ENCODE measurements around the gene SLX9. TPM values are rescaled to one million over a fixed set of nuclear protein-coding genes. Genes with fewer than 3 reads are reported as not detected.
"Not testable (repeated sequence)": the region's sequence is repeated elsewhere in the genome, so short reads cannot be mapped to it uniquely, and the experiment has no call there.

Gene SLX9
- total RNA-seq, 1 donor from 2014 or later: 0.75 TPM

DNA sequence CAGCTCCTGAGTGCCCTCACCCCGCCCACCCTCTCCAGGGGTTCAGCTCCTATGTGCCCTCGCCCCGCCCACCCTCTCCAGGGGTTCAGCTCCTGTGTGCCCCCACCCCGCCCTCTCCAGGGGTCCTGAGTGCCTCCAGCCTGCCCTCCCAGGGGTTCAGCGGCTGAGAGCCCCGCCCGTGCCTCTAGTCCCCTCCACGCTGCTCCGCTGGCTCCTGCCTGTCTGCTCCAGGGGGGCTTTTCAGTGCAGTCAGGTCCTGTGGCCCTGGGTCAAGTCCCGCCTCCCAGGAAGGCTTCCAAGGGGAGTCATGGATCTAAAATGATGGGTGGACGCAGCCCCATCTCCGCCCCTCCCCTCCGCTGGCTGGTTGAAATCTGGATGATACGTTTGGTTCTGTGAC is 33.8 kb downstream of the SLX9 start:
- Histone ChIP-seq H3K4me3 (no peak overlapping the region), H3K27me3 (no peaks in the 10 kb centered on the region), H3K36me3 (peaks cover 15 to 42% of the 10 kb centered on the region in 2 donors), H3K27ac (no peak overlapping the region), H3K4me1 (no peaks in the 10 kb centered on the region), H3K9me3 (no peaks in the 10 kb centered on the region)
- intact Hi-C loops (cut with DNase I): no loop called here
- DNase-seq (ENCODE audit: low spot score in 2 of 2): no peak
- TF ChIP-seq, protein P1, sequence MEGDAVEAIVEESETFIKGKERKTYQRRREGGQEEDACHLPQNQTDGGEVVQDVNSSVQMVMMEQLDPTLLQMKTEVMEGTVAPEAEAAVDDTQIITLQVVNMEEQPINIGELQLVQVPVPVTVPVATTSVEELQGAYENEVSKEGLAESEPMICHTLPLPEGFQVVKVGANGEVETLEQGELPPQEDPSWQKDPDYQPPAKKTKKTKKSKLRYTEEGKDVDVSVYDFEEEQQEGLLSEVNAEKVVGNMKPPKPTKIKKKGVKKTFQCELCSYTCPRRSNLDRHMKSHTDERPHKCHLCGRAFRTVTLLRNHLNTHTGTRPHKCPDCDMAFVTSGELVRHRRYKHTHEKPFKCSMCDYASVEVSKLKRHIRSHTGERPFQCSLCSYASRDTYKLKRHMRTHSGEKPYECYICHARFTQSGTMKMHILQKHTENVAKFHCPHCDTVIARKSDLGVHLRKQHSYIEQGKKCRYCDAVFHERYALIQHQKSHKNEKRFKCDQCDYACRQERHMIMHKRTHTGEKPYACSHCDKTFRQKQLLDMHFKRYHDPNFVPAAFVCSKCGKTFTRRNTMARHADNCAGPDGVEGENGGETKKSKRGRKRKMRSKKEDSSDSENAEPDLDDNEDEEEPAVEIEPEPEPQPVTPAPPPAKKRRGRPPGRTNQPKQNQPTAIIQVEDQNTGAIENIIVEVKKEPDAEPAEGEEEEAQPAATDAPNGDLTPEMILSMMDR (IDR thresholded peaks at IDR 0.05): no peak

DNA sequence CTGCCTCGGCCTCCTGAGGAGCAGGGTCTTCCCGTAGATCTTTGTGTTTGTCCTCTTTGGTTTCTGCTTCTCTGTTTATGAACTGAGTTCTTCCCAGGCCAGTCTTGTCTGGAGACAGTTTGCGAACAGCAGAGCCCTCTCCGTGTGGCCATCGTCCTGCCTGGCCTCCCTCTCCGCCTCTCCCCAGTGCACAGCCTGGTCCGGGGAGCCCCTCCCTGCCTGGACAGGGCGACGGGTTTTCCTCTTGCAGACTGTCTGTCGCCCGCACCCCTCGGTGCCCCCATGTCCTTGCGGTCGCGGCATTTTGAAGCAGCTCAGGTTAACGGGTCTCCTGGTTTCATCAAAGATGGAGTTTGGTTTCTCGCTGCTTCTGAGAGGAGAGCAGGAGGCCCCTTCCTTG is 34.8 kb downstream of the SLX9 start:
- DNase-seq (ENCODE audit: low spot score in 2 of 2): no peak
- Histone ChIP-seq H3K27me3 (no peaks in the 10 kb centered on the region), H3K27ac (no peak overlapping the region), H3K4me1 (no peaks in the 10 kb centered on the region), H3K36me3 (peaks cover 15 to 35% of the 10 kb centered on the region in 2 donors), H3K9me3 (no peaks in the 10 kb centered on the region), H3K4me3 (no peak overlapping the region)
- TF ChIP-seq, protein P1 (IDR thresholded peaks at IDR 0.05): no peak
- intact Hi-C loops (cut with DNase I): no loop called here

DNA sequence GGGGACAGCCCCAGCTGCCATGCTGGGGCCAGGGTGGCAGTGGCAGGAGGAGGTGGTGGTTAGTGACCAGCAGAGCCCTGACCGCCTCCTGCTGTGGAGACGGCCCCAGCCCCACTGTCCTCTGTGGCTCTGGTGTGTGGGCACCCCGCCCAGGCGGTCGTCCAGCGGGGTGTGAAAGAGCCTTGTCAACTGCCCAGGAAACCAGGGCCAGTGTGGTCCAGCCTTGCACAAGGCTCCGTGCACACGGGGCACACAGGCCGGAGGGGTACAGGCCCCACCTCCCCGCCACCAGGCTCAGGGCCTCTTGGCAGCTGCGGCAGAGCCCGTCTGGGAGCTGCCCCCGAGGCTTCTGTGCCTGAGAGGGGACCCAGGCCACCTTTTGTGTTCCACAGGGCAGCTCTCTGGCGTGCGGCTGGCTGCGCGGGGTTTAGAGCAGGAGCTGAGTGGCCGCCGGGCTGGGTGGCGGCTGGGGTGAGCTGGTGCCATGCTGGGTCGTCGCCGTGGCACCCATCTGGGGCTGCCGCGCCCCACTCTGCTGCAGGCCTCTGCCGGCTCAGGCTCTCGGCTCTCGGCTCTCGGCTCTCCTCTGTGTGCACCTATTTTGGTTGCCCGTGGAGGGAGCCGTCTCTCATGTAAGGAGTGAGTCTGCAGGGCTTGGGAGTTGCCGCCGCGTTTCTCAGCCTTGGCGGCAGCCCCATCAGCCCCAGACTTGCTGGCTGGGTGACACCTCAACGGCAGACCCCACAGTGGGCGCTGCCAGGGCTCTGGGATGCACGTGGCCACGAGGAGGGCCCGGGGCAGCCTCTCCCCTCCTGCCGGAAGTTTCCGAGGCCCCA is 36.1 kb downstream of the SLX9 start:
- no peak overlapping the region for H3K27ac ChIP-seq
- DNase-seq (ENCODE audit: low spot score in 2 of 2): no peak
- no peaks in the 10 kb centered on the region for H3K4me1 ChIP-seq
- H3K9me3 ChIP-seq: no peaks in the 10 kb centered on the region
- TF ChIP-seq, protein P1 (IDR thresholded peaks at IDR 0.05): no peak
- intact Hi-C loops (cut with DNase I): no loop called here
- no peaks in the 10 kb centered on the region for H3K27me3 ChIP-seq
- peaks cover 15 to 32% of the 10 kb centered on the region in 2 donors for H3K36me3 ChIP-seq
- no peak overlapping the region for H3K4me3 ChIP-seq

DNA sequence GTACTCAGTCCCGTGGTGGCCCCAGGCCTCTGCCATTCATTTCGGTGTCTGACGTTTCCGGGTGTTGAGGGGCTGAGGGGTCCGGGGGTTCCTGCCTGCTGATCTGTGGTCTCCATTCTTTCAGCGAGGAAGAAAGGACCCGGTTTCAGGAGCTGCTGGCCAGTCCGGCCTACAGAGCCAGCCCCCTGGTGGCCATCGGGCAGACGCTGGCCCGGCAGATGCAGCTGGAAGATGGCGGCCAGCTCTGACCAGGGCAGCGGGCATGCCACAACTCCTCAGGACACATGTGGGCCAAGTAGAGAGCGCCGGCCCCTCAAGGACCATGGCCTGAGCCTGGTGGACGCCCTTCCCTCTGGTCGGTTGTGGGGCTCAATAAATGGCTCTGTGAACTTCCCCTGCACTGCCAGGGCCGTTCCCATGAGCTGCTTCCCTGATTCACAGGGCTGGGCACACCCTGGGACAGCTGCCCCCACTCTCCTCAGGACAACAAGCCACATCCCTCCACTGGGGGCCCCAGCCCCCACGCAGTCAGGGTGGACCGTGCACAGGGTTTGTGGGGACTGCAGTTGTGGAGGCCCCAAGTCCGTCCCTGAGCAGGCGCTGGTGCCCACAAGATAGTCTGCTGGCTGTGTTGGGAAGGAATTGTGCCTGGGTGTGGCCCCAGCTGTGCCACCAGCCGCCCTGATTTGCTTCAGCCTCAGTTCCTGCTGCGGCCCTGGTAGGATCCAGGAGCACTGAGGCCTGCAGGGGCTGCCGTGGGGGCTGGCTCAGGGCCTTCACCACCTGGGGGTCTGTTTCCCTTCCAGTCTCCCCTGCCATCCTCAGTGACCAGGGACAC is 36.9 kb downstream of the SLX9 start:
- H3K27ac ChIP-seq; H3K4me1 ChIP-seq; DNase-seq (ENCODE audit: low spot score in 2 of 2); H3K4me3 ChIP-seq; H3K27me3 ChIP-seq; H3K9me3 ChIP-seq; intact Hi-C loops (cut with DNase I): not testable (repeated sequence)
- peaks cover 15 to 32% of the 10 kb centered on the region in 2 donors for H3K36me3 ChIP-seq

DNA sequence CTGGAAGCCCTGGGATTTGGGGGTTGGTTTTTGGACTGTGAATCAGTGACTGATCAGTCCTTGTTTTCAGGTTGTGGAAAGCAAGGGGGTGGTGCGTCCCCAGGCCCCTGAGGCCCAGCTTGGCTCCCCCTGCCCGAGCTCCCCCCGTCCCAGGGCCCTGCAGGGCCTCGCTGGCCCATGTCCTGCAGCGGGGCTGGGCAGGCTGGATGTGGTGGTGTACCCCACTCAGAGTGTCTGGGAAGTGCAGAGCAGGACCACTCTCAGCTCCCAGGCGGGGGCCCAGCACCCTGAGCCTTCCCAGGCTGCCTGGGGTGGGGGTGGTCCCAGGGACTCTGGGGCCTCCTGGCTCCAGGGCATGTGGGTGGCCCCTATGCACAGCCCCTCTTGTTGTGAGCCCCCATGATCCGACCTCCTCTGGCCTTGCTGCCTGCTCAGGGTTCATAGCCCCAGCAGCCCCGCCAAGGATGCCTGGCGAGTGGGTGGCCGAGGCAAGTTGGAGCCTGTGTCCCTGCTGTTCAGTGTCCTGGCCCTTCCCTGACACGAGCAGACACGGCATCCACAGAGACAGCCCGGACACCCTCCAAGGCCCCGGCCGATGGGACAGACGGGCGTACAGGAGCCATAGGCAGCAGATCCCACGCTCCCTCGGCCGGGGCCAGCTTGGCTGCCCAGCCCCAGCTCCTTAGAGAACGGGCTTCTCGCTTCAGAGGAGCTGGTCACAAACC is 37.9 kb downstream of the SLX9 start:
- Histone ChIP-seq H3K27me3 (no peaks in the 10 kb centered on the region), H3K4me1 (peaks cover 4 to 7% of the 10 kb centered on the region in 2 donors), H3K9me3 (no peaks in the 10 kb centered on the region), H3K36me3 (peaks cover 15 to 32% of the 10 kb centered on the region in 2 donors), H3K4me3 (no peak overlapping the region), H3K27ac (no peak overlapping the region)
- intact Hi-C loops (cut with DNase I): no loop called here
- TF ChIP-seq, protein P1 (IDR thresholded peaks at IDR 0.05): no peak
- no peak for DNase-seq (ENCODE audit: low spot score in 2 of 2)
